GM18526 (cell line): ENCODE measurements around the gene FAM50A.

ENCODE experiments used
- POLR2A ChIP-seq: IDR thresholded peaks from 3 replicates; pipeline ENCODE4 v1.6.1; 2011; ENCODE audit not compliant: insufficient read length; ENCODE audit errors: extremely low read depth

FAM50A gene

GRCh38 chrX:154443992-154444754 lies at the start of gene FAM50A:
Gene FAM50A (plus strand): TSS chrX:154444141. CDS start chrX:154444236, 95 bp downstream.
- no peak for TF ChIP-seq POLR2A

- TF ChIP-seq POLR2A = no peak
Observed at GRCh38 chrX:154396973-154397887, 46.7 kb upstream of the FAM50A start.

GRCh38 chrX:154397888-154398667 lies 45.9 kb upstream of the FAM50A start, which contains the start of gene RPL10:
Gene RPL10 (plus strand): TSS chrX:154398377. CDS start chrX:154398520, 143 bp downstream.
- peak; percentile 99 for TF ChIP-seq POLR2A

- TF ChIP-seq POLR2A = no peak
Observed at GRCh38 chrX:154398668-154399526, 45.0 kb upstream of the FAM50A start.

GRCh38 chrX:154399527-154400368 lies 44.2 kb upstream of the FAM50A start:
- no peak for TF ChIP-seq POLR2A

- TF ChIP-seq POLR2A = no peak
Observed at GRCh38 chrX:154401045-154401799, 42.7 kb upstream of the FAM50A start.

- TF ChIP-seq POLR2A = no peak
Observed at GRCh38 chrX:154401918-154402621, 41.9 kb upstream of the FAM50A start.

- no peak for TF ChIP-seq POLR2A
Observed at GRCh38 chrX:154402622-154403127, 41.3 kb upstream of the FAM50A start.

- no peak for TF ChIP-seq POLR2A
Observed at GRCh38 chrX:154403192-154403591, 40.7 kb upstream of the FAM50A start.

- TF ChIP-seq POLR2A = no peak
Observed at GRCh38 chrX:154403858-154404257, 40.1 kb upstream of the FAM50A start.

- TF ChIP-seq POLR2A = no peak
Observed at GRCh38 chrX:154404625-154405192, 39.2 kb upstream of the FAM50A start.
